Measurements from ENCODE around the gene TUBB2A. TPM values are rescaled to one million over a fixed set of nuclear protein-coding genes. Genes with fewer than 3 reads are reported as not detected.

TUBB2A gene
- total and polyA plus RNA-seq, 2 of the 13 experiments (the other 11 are each of a cell fraction or from before 2014, with no cell fraction given): 35.3 to 106 TPM

DNA sequence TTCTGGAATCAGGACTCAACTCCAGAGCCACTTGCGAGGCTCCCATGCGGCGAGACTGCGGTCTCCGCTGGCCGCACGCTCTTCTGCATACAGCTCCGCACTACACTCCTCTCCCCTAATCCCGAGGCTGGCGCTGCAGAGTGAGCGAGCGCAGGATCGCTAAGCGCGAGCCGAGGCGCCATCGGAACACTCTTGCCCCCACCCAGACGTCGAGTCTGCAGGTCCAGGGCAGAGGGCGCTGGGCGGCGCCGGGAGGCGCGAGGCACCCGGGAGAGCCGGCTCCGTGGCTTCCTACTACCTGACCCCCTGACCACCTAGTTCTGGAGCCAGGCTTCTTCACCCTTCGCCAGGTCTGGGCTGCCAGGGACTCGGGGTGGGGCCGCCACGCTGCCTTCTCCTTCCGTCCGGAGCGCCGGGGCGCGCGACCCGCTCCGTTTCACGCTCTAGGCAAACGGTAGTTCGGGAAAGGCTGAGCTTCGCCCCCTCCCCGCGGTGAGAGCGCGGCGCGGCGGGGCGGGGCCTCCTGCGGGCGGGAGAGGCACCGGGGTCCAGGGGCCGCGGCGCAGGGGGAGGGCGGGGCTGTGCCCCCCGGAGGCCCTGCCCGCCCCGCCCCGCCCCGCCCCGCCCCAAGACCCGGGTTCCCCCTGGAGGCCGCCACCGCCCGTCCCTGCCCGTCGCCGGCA lies 5.4 kb upstream of the TUBB2A start (continued):
- no peak for TF ChIP-seq DMTF1 (CRISPR knock-in tag; IDR thresholded peaks at IDR 0.05)
- peak; percentile 74 for TF ChIP-seq SAP130 (CRISPR knock-in tag; IDR thresholded peaks at IDR 0.05; ENCODE audit: low read depth)
- 0 out of 2 replicates have a peak, but pooled peaks have one; percentile 15 for TF ChIP-seq CBFB (CRISPR knock-in tag; IDR thresholded peaks at IDR 0.05)
- peak; percentile 94 for TF ChIP-seq ZNF275 (CRISPR knock-in tag; IDR thresholded peaks at IDR 0.05; ENCODE audit: borderline replicate concordance)
- peak; percentile 91 for TF ChIP-seq UBTF (CRISPR knock-in tag; IDR thresholded peaks at IDR 0.05)
- no peak; the same call in 1 of the 2 replicates for TF ChIP-seq TRAFD1 (CRISPR knock-in tag; IDR thresholded peaks at IDR 0.05; ENCODE audit: borderline replicate concordance)
- TF ChIP-seq ZNF557 (CRISPR knock-in tag; IDR thresholded peaks at IDR 0.05): 0 out of 2 replicates have a peak, but pooled peaks have one; percentile 20
- TF ChIP-seq REXO4 (CRISPR knock-in tag; IDR thresholded peaks at IDR 0.05; ENCODE audit: borderline replicate concordance): no peak
- no peak; the same call in 1 of the 2 replicates for TF ChIP-seq ZNF34 (CRISPR knock-in tag; IDR thresholded peaks at IDR 0.05; ENCODE audit: borderline replicate concordance)
- TF ChIP-seq RARA (CRISPR knock-in tag; IDR thresholded peaks at IDR 0.05): peak; percentile 36
- peak; percentile 95; the same call in 1 of the 2 replicates for TF ChIP-seq ATF5 (CRISPR knock-in tag; IDR thresholded peaks at IDR 0.05; ENCODE audit: low read depth)
- peak; percentile 72; the same call in 1 of the 2 replicates for TF ChIP-seq SIX4 (CRISPR knock-in tag; IDR thresholded peaks at IDR 0.05)
- TF ChIP-seq, protein P1, sequence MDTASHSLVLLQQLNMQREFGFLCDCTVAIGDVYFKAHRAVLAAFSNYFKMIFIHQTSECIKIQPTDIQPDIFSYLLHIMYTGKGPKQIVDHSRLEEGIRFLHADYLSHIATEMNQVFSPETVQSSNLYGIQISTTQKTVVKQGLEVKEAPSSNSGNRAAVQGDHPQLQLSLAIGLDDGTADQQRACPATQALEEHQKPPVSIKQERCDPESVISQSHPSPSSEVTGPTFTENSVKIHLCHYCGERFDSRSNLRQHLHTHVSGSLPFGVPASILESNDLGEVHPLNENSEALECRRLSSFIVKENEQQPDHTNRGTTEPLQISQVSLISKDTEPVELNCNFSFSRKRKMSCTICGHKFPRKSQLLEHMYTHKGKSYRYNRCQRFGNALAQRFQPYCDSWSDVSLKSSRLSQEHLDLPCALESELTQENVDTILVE (CRISPR knock-in tag; IDR thresholded peaks at IDR 0.05): peak; percentile 57; the same call in 1 of the 2 replicates
- no peak for TF ChIP-seq MTA3 (CRISPR knock-in tag; IDR thresholded peaks at IDR 0.05)
- peak; percentile 50; the same call in 1 of the 2 replicates for TF ChIP-seq DPF2 (CRISPR knock-in tag; IDR thresholded peaks at IDR 0.05; ENCODE audit: borderline replicate concordance, low read depth)
- TF ChIP-seq IKZF4 (CRISPR knock-in tag; IDR thresholded peaks at IDR 0.05; ENCODE audit: borderline replicate concordance, low read depth, not compliant biosample characterization): peak; percentile 79

Measured in HepG2 (cell line).